NK-92 (cell line): Measurements from ENCODE around the gene TMEM221.
"Not testable (repeated sequence)": the region's sequence is repeated elsewhere in the genome, so short reads cannot be mapped to it uniquely, and the experiment has no call there.

ENCODE experiments used
- DNase-seq: peaks from one replicate; lab custom pipeline; 2025; ENCODE audit not compliant: unreplicated experiment; lab: John Stamatoyannopoulos, UW

The TMEM221 gene

GRCh38 chr19:17448131-17448967 is at the start of gene TMEM221:
TSS of gene TMEM221 (minus strand) at chr19:17448668. CDS start at chr19:17448462, 206 bp downstream.
- no peak for DNase-seq

- DNase-seq: no peak
These were observed 48.8 kb upstream of the TMEM221 start for GRCh38 chr19:17497149-17497798.

GRCh38 chr19:17496337-17496997 is 48.0 kb upstream of the TMEM221 start:
- DNase-seq: no peak

- DNase-seq: no peak
These were observed 47.3 kb upstream of the TMEM221 start for GRCh38 chr19:17495639-17496296.

GRCh38 chr19:17491287-17491686 is 42.8 kb upstream of the TMEM221 start:
- DNase-seq: no peak

- no peak for DNase-seq
These were observed 41.9 kb upstream of the TMEM221 start for GRCh38 chr19:17490411-17490810.

- DNase-seq: no peak
These were observed 41.0 kb upstream of the TMEM221 start for GRCh38 chr19:17489392-17490030.

- no peak for DNase-seq
These were observed 40.3 kb upstream of the TMEM221 start for GRCh38 chr19:17488593-17489391.

- DNase-seq: no peak
These were observed 39.0 kb upstream of the TMEM221 start for GRCh38 chr19:17487284-17488121.

- DNase-seq: no peak
These were observed 38.2 kb upstream of the TMEM221 start for GRCh38 chr19:17486545-17487240.

- no peak for DNase-seq
These were observed 36.2 kb upstream of the TMEM221 start for GRCh38 chr19:17484520-17485185.

GRCh38 chr19:17483605-17484002 is 35.1 kb upstream of the TMEM221 start:
- no peak for DNase-seq

GRCh38 chr19:17482877-17483604 is 34.6 kb upstream of the TMEM221 start:
- DNase-seq: no peak

- DNase-seq: no peak
These were observed 33.5 kb upstream of the TMEM221 start for GRCh38 chr19:17481986-17482385.

GRCh38 chr19:17479325-17479791 is 30.9 kb upstream of the TMEM221 start:
- no peak for DNase-seq

GRCh38 chr19:17475541-17476115 is 27.2 kb upstream of the TMEM221 start:
- DNase-seq: no peak

GRCh38 chr19:17475011-17475540 is 26.6 kb upstream of the TMEM221 start:
- DNase-seq: not testable (repeated sequence)
